AG04450 (cell line): ENCODE data around the gene GLRX2. TPM values are rescaled to one million over a fixed set of nuclear protein-coding genes. Genes with fewer than 3 reads are reported as not detected.

ENCODE experiments used
- CTCF ChIA-PET: fragments of 300-600, 350-600 bp; formaldehyde crosslinking; extraction: SDS; loops from one replicate; lab custom pipeline; 2022; ENCODE audit warnings: antibody characterized with exemption, inconsistent platforms; lab: Charles Lee
- POLR2A ChIA-PET: fragments of 350-600 bp; formaldehyde crosslinking; extraction: SDS; loops from one replicate; lab custom pipeline; 2021; ENCODE audit warnings: antibody characterized with exemption, inconsistent platforms; lab: Yijun Ruan, JAX
- DNase-seq: peaks from one replicate; pipeline ENCODE4 v3.0.0-alpha.2; 2011; ENCODE audit warnings: low read depth, low spot score
- H3K27ac ChIP-seq: one replicate; pipeline ENCODE4 v1.5.1; 2012; ENCODE audit warnings: low read depth, low read length, control low read depth
- H3K27me3 ChIP-seq: one replicate; pipeline ENCODE4 v1.6.0; 2012; ENCODE audit warnings: low read length; ENCODE audit not compliant: control insufficient read depth, insufficient read depth
- H3K4me3 ChIP-seq: 2 replicates; pipeline ENCODE4 v1.5.1; 2011; ENCODE audit warnings: mild to moderate bottlenecking, low read depth, low read length, control low read depth
- H3K9me3 ChIP-seq: 2 replicates; pipeline ENCODE4 v1.5.1; 2012; ENCODE audit warnings: low read length; ENCODE audit not compliant: control insufficient read depth, insufficient read depth
- CTCF ChIP-seq: IDR thresholded peaks from 2 replicates; pipeline ENCODE4 v1.5.1; 2011; ENCODE audit warnings: low read depth, low read length, control low read depth, inconsistent platforms
- polyA plus RNA-seq: library from polyadenylated mRNA; depleted of rRNA; stranded (reverse); fragments of >200 nt; gene quantifications from 2 replicates; pipeline ENCODE4 v1.2.3, GENCODE V29; 2011

GLRX2 gene
- polyA plus RNA-seq, 1 experiment = 33.5 TPM

GRCh38 chr1:193070386-193070753 lies 34.8 kb downstream of the GLRX2 start:
- ChIA-PET POLR2A (no interaction called here), CTCF (interaction anchor here (0.7 to 2.0 kb wide), 3 partner anchors 51 to 1218 kb away, joined by 3 to 6 read pairs (median 6); partner anchors contain the start of gene CDC73)
- Histone ChIP-seq H3K27me3 (no peaks in the 10 kb centered on the region), H3K9me3 (no peaks in the 10 kb centered on the region), H3K4me3 (no peak overlapping the region), H3K27ac (no peak overlapping the region)
- no peak for DNase-seq
- TF ChIP-seq CTCF = no peak

GRCh38 chr1:193069748-193070385 lies 35.3 kb downstream of the GLRX2 start:
- Histone ChIP-seq H3K27me3 (no peaks in the 10 kb centered on the region), H3K27ac (no peak overlapping the region), H3K9me3 (no peaks in the 10 kb centered on the region), H3K4me3 (no peak overlapping the region)
- CTCF ChIA-PET = interaction anchor here (0.6 to 2.0 kb wide), 5 partner anchors 9 to 1621 kb away, joined by 3 to 10 read pairs (median 5); partner anchors contain the start of gene CDC73
- DNase-seq = no peak
- POLR2A ChIA-PET = no interaction called here
- TF ChIP-seq CTCF = peak; percentile 38

- H3K27ac ChIP-seq = no peak overlapping the region
- ChIA-PET POLR2A (no interaction called here), CTCF (no interaction called here)
- no peak for DNase-seq
- H3K4me3 ChIP-seq = no peak overlapping the region
- H3K27me3 ChIP-seq = no peaks in the 10 kb centered on the region
- H3K9me3 ChIP-seq = no peaks in the 10 kb centered on the region
- TF ChIP-seq CTCF = no peak
These were observed 37.2 kb downstream of the GLRX2 start for GRCh38 chr1:193068013-193068412.

- H3K27ac ChIP-seq = no peak overlapping the region
- no peak for TF ChIP-seq CTCF
- CTCF ChIA-PET = no interaction called here
- DNase-seq = no peak
- POLR2A ChIA-PET = no interaction called here
- no peaks in the 10 kb centered on the region for H3K9me3 ChIP-seq
- H3K27me3 ChIP-seq = no peaks in the 10 kb centered on the region
- no peak overlapping the region for H3K4me3 ChIP-seq
These were observed 38.6 kb downstream of the GLRX2 start for GRCh38 chr1:193066606-193067005.

GRCh38 chr1:193065954-193066353 lies 39.3 kb downstream of the GLRX2 start:
- H3K4me3 ChIP-seq = no peak overlapping the region

More at GRCh38 chr1:193065954-193066353, 39.3 kb downstream of the GLRX2 start:
- ChIA-PET CTCF (no interaction called here), POLR2A (no interaction called here)
- H3K9me3 ChIP-seq = no peaks in the 10 kb centered on the region
- DNase-seq = no peak
- no peaks in the 10 kb centered on the region for H3K27me3 ChIP-seq
- H3K27ac ChIP-seq = no peak overlapping the region
- no peak for TF ChIP-seq CTCF
